Fibroblast of the aortic adventitia (primary cell): ENCODE data around the gene ATG2B. TPM values are rescaled to one million over a fixed set of nuclear protein-coding genes. Genes with fewer than 3 reads are reported as not detected.

Source experiments
- DNase-seq: peaks from one replicate; pipeline ENCODE4 v3.0.0-alpha.2; 2010; ENCODE audit warnings: low read depth
- H3K4me3 ChIP-seq: 2 replicates; pipeline ENCODE4 v1.5.1; 2011; ENCODE audit warnings: low read depth, mild to moderate bottlenecking, control low read depth, low read length, moderate library complexity
- CTCF ChIP-seq: IDR thresholded peaks from 2 replicates; pipeline ENCODE4 v1.5.1; 2011; ENCODE audit warnings: mild to moderate bottlenecking, low read length, control low read depth, inconsistent platforms; ENCODE audit not compliant: insufficient read depth
- total RNA-seq: library from RNA; depleted of rRNA; stranded (reverse); fragments of >200 nt; gene quantifications from 2 replicates; pipeline ENCODE4 v1.2.3, GENCODE V29; 2012; ENCODE audit warnings: low replicate concordance

Gene ATG2B
- total RNA-seq, 1 donor: 28.7 TPM

- no peak overlapping the region for H3K4me3 ChIP-seq
- DNase-seq: peak; percentile 82
- peak; percentile 97 for TF ChIP-seq CTCF
Measured at GRCh38 chr14:96275177-96276112, 87.7 kb downstream of the ATG2B start.

DNA sequence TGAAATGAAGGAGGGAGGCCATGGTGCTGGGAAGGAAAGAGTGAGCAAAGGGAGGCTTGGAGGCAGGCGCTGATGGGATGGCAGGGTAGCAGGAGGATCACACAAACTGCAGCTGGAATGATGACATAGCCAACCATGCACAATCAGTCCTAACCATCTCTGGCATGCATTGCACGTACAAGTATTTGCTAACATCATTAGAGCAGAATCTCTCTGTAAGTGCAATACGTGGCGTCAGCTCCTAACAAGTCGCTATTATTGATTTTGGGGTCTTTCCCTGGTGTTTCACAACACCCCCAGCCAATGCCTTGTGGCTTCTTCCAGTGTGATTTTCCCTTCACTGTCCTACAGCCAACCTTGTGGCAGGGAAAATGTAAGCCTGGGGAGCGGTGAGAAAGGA is 88.6 kb downstream of the ATG2B start:
- no peak overlapping the region for H3K4me3 ChIP-seq
- TF ChIP-seq CTCF: no peak
- DNase-seq: peak; percentile 85

DNA sequence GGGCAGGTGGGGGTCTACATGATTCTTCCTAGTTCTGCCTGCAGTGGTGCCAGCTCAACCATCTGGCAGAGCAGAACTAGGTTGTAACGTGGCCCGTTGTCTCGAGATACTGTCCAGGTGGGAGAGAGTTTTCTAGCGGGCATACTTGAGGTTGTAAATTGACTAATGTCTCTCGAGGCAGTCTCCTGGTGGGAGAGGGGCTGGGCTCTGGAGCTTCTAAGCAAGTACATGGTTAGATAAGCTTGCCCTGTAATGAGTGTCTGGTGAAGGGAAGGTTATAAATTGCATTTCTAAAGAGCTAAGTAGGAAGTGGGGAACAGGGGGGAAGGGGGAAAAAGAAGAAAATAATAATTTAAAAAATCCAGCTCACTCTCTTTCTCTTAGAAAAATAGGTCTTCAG is 89.0 kb downstream of the ATG2B start:
- no peak overlapping the region for H3K4me3 ChIP-seq
- no peak for TF ChIP-seq CTCF
- no peak for DNase-seq

DNA sequence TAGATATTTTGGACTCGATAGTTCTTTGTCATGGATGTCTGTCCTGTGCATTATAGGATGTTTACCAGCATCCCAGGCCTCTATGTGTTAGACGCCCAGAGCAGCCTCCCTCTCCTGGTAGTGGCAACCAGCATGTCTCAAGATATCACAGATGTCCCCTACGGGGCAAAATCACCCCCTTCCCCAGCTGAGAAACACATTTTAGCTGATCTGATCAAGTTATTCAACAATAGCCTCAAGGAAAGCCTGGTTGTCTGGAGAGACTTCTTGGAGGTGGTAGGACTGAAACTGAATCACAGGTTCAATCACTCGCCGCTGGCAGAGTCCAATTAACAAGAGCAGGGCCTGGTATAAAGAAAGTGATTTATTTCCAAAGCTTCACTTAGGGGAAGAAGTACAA is 89.5 kb downstream of the ATG2B start:
- DNase-seq: no peak

GRCh38 chr14:96272777-96273473 is 90.2 kb downstream of the ATG2B start:
- no peak overlapping the region for H3K4me3 ChIP-seq
- TF ChIP-seq CTCF: no peak
- peak; percentile 78 for DNase-seq

More for the DNA sequence above, 89.5 kb downstream of the ATG2B start:
- H3K4me3 ChIP-seq: no peak overlapping the region
- TF ChIP-seq CTCF: no peak

- H3K4me3 ChIP-seq: no peak overlapping the region
- no peak for DNase-seq
- no peak for TF ChIP-seq CTCF
Measured at GRCh38 chr14:96271421-96271762, 91.7 kb downstream of the ATG2B start.
